ENCODE results near the gene MRGPRD.

- no peak for TF ChIP-seq POLR2A (IDR thresholded peaks at IDR 0.05)
- no peak for TF ChIP-seq CTCF (IDR thresholded peaks at IDR 0.05)
Observed at GRCh38 chr11:68993546-68993945, 12.8 kb upstream of the MRGPRD start.
